MM.1S (cell line): ENCODE data around the gene PYGB.

Experiments used
- CTCF ChIP-seq: fragments of 300-600 bp; sonication (generic); IDR thresholded peaks from 2 replicates; pipeline ENCODE4 v1.5.1; 2016; ENCODE audit warnings: antibody characterized with exemption, low read length, mixed read lengths
- EZH2phosphoT487 ChIP-seq: fragments of 300-600 bp; sonication (generic); IDR thresholded peaks from 2 replicates; pipeline ENCODE4 v1.6.1; 2018; ENCODE audit warnings: antibody characterized with exemption, low read length

GRCh38 chr20:25214426-25214790, 33.5 kb upstream of the PYGB start:
- no peak for TF ChIP-seq CTCF
- no peak for TF ChIP-seq EZH2phosphoT487
